GM21360 (cell line): Measurements from ENCODE around the gene FAM219B.

Experiments used
- ATAC-seq: cut with Tn5 transposase; IDR thresholded peaks from one replicate; pipeline ENCODE4 v1.9.1; 2021; ENCODE audit warnings: mild to moderate bottlenecking, moderate library complexity; ENCODE audit not compliant: unreplicated experiment

Gene FAM219B

GRCh38 chr15:74878273-74878672 lies 28.4 kb downstream of the FAM219B start:
- ATAC-seq: no peak

- ATAC-seq: no peak
Measured at GRCh38 chr15:74873756-74874424, 32.8 kb downstream of the FAM219B start.

- peak; percentile 58 for ATAC-seq
Measured at GRCh38 chr15:74873036-74873755, 33.5 kb downstream of the FAM219B start, which contains the start of gene SCAMP2. SCAMP2 (minus strand) TSS chr15:74873365; CDS start chr15:74873255, 110 bp downstream.

GRCh38 chr15:74872702-74873035 lies 34.0 kb downstream of the FAM219B start:
- no peak for ATAC-seq

- no peak for ATAC-seq
Measured at GRCh38 chr15:74870436-74871215, 36.0 kb downstream of the FAM219B start.

GRCh38 chr15:74869726-74870407 lies 36.8 kb downstream of the FAM219B start:
- no peak for ATAC-seq

- no peak for ATAC-seq
Measured at GRCh38 chr15:74869372-74869725, 37.3 kb downstream of the FAM219B start.

- ATAC-seq: no peak
Measured at GRCh38 chr15:74868059-74868458, 38.6 kb downstream of the FAM219B start.

- ATAC-seq: no peak
Measured at GRCh38 chr15:74867466-74868038, 39.1 kb downstream of the FAM219B start.

- ATAC-seq: no peak
Measured at GRCh38 chr15:74866090-74866489, 40.6 kb downstream of the FAM219B start.

GRCh38 chr15:74865316-74865715 lies 41.3 kb downstream of the FAM219B start:
- no peak for ATAC-seq

- ATAC-seq: no peak
Measured at GRCh38 chr15:74864296-74864695, 42.4 kb downstream of the FAM219B start.

- no peak for ATAC-seq
Measured at GRCh38 chr15:74863239-74864056, 43.2 kb downstream of the FAM219B start.

- ATAC-seq: no peak
Measured at GRCh38 chr15:74858369-74858740, 48.3 kb downstream of the FAM219B start.

- ATAC-seq: no peak
Measured at GRCh38 chr15:74857671-74858368, 48.8 kb downstream of the FAM219B start.

- no peak for ATAC-seq
Measured at GRCh38 chr15:74857082-74857655, 49.5 kb downstream of the FAM219B start.

GRCh38 chr15:74856537-74856936 lies 50.1 kb downstream of the FAM219B start:
- no peak for ATAC-seq

- no peak for ATAC-seq
Measured at GRCh38 chr15:74855857-74856256, 50.8 kb downstream of the FAM219B start.

- ATAC-seq: no peak
Measured at GRCh38 chr15:74854453-74855022, 52.1 kb downstream of the FAM219B start.
